Measurements from ENCODE around the gene SERHL2.
"Not testable (repeated sequence)": the region's sequence is repeated elsewhere in the genome, so short reads cannot be mapped to it uniquely, and the experiment has no call there.

- not testable (repeated sequence) for TF ChIP-seq CTCF (IDR thresholded peaks at IDR 0.05); SP1 (CRISPR knock-in tag; conservative IDR thresholded peaks at IDR 0.05); SMAD4 (CRISPR knock-in tag; IDR thresholded peaks at IDR 0.05); TEAD4 (CRISPR knock-in tag; IDR thresholded peaks at IDR 0.05); FOXK1 (CRISPR knock-in tag; IDR thresholded peaks at IDR 0.05); FOXJ3 (CRISPR knock-in tag; IDR thresholded peaks at IDR 0.05; ENCODE audit: borderline replicate concordance); IRF1 (CRISPR knock-in tag; IDR thresholded peaks at IDR 0.05); GABPB1 (CRISPR knock-in tag; IDR thresholded peaks at IDR 0.05); NFYB (CRISPR knock-in tag; conservative IDR thresholded peaks at IDR 0.05; ENCODE audit: low read depth); ZNF532 (CRISPR knock-in tag; IDR thresholded peaks at IDR 0.05; ENCODE audit: borderline replicate concordance)
Measured at GRCh38 chr22:42552294-42552647, 1.5 kb upstream of the SERHL2 start.
